Skeletal muscle tissue (tissue), 4 donors: ENCODE results near the gene HS1BP3. TPM values are rescaled to one million over a fixed set of nuclear protein-coding genes. Genes with fewer than 3 reads are reported as not detected.

Source experiments
- H3K27ac ChIP-seq: one replicate; pipeline ENCODE4 v1.7.0; 2013; ENCODE audit warnings: mild to moderate bottlenecking, low read depth, low read length, inconsistent platforms
- H3K27me3 ChIP-seq, 3 donors: one replicate each; pipeline ENCODE4 v1.7.0; 2013; ENCODE audit warnings: low read length in 3 of 3; ENCODE audit not compliant: control insufficient read depth in 3 of 3, insufficient read depth in 3 of 3
- H3K36me3 ChIP-seq, 3 donors: one replicate each; pipeline ENCODE4 v1.7.0; 2013; ENCODE audit warnings: low read length in 3 of 3; ENCODE audit not compliant: control insufficient read depth in 3 of 3, insufficient read depth in 3 of 3
- H3K4me1 ChIP-seq, 3 donors: one replicate each; pipeline ENCODE4 v1.7.0; 2013; ENCODE audit warnings: low read length in 3 of 3, mild to moderate bottlenecking in 3 of 3; ENCODE audit not compliant: control insufficient read depth in 3 of 3, insufficient read depth in 3 of 3
- H3K4me3 ChIP-seq, 3 donors: one replicate each; pipeline ENCODE4 v1.7.0; 2013; ENCODE audit warnings: low read length in 3 of 3
- H3K9ac ChIP-seq, 3 donors: one replicate each; pipeline ENCODE4 v1.7.0; 2013; ENCODE audit warnings: low read length in 3 of 3, mild to moderate bottlenecking in 3 of 3, moderate library complexity in 2 of 3, low read depth in 1 of 3
- H3K9me3 ChIP-seq, 3 donors: one replicate each; pipeline ENCODE4 v1.7.0; 2013; ENCODE audit warnings: low read length in 3 of 3; ENCODE audit not compliant: control insufficient read depth in 3 of 3
- total RNA-seq: library from RNA; depleted of rRNA; stranded (reverse); fragments of >200 nt; gene quantifications from one replicate; pipeline ENCODE4 v1.2.3, GENCODE V29; 2014
- donor health status: Osteomylitis.

HS1BP3 gene
- total RNA-seq, 1 donor from 2014 or later = 10.4 TPM

DNA sequence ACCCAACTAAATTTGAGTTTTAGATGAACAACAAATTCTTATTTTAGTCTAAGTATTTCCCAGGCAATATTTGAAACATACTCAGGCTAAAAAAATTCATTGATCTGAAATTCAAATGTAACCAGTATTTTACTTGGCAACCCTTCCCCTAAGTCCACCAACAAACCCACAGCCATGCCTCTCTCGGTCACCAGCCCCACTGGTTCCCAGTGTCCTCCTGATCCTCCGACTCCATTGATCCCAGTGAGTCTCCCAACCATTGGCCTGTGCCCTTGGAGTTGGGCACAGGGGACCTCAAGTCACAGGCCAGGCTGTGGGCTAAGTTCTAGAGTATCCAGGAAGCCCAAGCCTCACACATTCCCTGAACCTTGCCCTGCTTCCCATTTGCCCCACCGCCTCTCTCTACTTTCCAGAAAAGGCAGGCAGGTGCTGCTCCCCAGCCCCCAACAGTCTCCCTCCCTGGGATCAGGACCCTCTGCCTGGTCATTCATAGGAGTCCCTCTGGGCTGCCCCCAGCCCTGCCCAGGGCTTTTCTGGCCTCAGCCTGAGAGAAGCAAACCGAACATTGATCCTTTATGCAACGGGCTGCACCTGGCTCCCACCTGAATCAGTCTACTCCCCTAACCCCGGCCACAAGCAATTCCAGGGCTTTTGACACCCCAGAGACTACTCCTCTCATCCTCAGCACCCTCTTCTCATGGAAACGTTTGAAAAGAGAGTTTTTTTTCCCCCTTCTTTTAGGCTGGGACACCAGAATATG, 81.3 kb downstream of the HS1BP3 start:
- Histone ChIP-seq H3K36me3 (no peaks in the 10 kb centered on the region), H3K27me3 (no peaks in the 10 kb centered on the region), H3K4me3 (no peak overlapping the region), H3K9ac (no peak overlapping the region), H3K9me3 (no peaks in the 10 kb centered on the region), H3K27ac (peak overlapping the region; percentile 50), H3K4me1 (peaks cover 25 to 69% (median 34%) of the 10 kb centered on the region in 3 donors)

DNA sequence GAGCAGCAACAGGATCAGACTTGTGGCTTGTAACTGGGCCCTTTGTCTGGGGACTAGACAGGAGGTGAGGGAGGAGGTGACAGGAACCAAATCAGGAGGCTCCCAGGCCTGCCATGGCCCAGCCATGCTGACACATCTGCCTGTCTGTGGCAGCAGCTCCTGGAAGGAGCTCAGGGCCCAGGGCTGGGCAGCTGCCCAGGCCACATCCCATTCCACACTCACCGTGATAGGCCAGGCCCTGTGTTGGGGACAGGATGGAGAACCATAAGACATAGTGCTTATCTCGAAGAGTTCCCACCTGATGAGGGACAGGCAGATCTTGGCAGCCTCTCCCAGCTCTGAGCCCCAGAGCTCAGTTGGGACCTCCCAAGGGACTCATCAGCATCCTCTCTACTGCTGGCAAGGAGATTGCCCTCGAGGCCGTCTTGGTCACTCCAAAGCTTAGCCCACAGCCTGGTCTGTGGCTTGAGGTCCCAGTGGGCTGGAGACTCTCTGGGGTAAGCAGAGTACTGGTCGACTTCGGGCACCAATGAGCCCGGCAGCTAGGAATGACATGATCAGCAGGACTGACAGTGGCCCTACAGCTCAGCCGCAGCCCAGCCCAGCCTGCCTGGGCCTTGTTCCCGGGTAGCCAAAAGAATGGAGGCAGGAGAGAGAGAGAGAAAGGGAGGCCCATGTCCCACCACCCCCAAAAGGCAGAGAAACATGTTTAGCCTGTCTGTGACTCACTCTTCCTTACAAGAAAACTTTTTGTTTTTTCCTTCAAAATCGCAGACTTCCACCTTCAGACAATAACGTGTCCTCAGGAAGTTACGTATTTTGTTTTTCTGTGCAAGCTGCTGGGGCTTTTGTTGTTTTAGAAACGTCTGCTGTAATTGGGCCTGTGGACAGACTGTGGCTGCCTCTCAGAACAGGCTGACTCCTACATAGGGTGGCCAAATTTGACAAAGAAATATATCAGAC, 82.1 kb downstream of the HS1BP3 start:
- H3K9me3 ChIP-seq = no peaks in the 10 kb centered on the region
- H3K4me3 ChIP-seq = no peak overlapping the region
- H3K27ac ChIP-seq = peak overlapping the region; percentile 50
- H3K9ac ChIP-seq = peak overlapping the region in 1 of 3 donors; percentile 50
- H3K27me3 ChIP-seq = no peaks in the 10 kb centered on the region
- H3K4me1 ChIP-seq = peaks cover 22 to 61% (median 26%) of the 10 kb centered on the region in 3 donors
- H3K36me3 ChIP-seq = no peaks in the 10 kb centered on the region

GRCh38 chr2:20567926-20568179, 83.0 kb downstream of the HS1BP3 start:
- Histone ChIP-seq H3K4me1 (peaks cover 16 to 58% (median 19%) of the 10 kb centered on the region in 3 donors), H3K4me3 (no peak overlapping the region), H3K27me3 (no peaks in the 10 kb centered on the region), H3K9ac (no peak overlapping the region), H3K9me3 (no peaks in the 10 kb centered on the region), H3K36me3 (no peaks in the 10 kb centered on the region), H3K27ac (peak overlapping the region; percentile 50)

Other genes starting within 250 kb of the HS1BP3 start
- 146 TPM for gene RHOB, start 204.0 kb downstream of the HS1BP3 start, total RNA-seq
- 0.52 TPM for gene GDF7, start 16.0 kb upstream of the HS1BP3 start, total RNA-seq
- 6.3 TPM for gene LDAH, start 172.0 kb upstream of the HS1BP3 start, total RNA-seq